ENCODE results near the gene VSTM4. TPM values are rescaled to one million over a fixed set of nuclear protein-coding genes. Genes with fewer than 3 reads are reported as not detected.

Gene VSTM4
- polyA plus RNA-seq, 1 of the 3 experiments (the other 2 are of a cell fraction): 0.39 TPM

GRCh38 chr10:49162063-49162462 is 46.7 kb upstream of the VSTM4 start:
- Histone ChIP-seq H3K4me2 (no peak overlapping the region), H3K27me3 (ENCODE audit: insufficient read depth) (no peaks in the 10 kb centered on the region), H3K9me3 (no peaks in the 10 kb centered on the region), H3K36me3 (replicated peaks in 1 of 2; ENCODE audit: control insufficient read depth in 1 of 2, insufficient read depth in 2 of 2, low read length in 1 of 2) (no peaks in the 10 kb centered on the region), H3K9ac (no peak overlapping the region), H3K27ac (ENCODE audit: low read depth in 2 of 2, low read length in 1 of 2) (no peak overlapping the region), H4K20me1 (ENCODE audit: insufficient read depth) (no peaks in the 10 kb centered on the region), H3K4me3 (ENCODE audit: low read depth in 2 of 2, low read length in 1 of 2) (no peak overlapping the region), H3F3A (replicated peaks; ENCODE audit: insufficient read depth) (no peaks in the 10 kb centered on the region), H2AFZ (ENCODE audit: low read depth) (no peak overlapping the region), H3K9me2 (no peaks in the 10 kb centered on the region), H3K4me1 (ENCODE audit: control insufficient read depth in 1 of 2, insufficient read depth in 2 of 2, low read depth in 1 of 2, low read length in 1 of 2) (peaks cover 0 to 9% of the 10 kb centered on the region in 2 experiments; a peak in 1 of 4 replicates), H3K79me2 (ENCODE audit: insufficient read depth) (no peaks in the 10 kb centered on the region)
- TF ChIP-seq USF2 (IDR thresholded peaks at IDR 0.05; ENCODE audit: borderline replicate concordance, low read depth, low read length) (no peak), REST (IDR thresholded peaks at IDR 0.05; ENCODE audit: low read depth, low read length) (no peak), RFX5 (IDR thresholded peaks at IDR 0.05; ENCODE audit: low read length) (no peak), RXRA (IDR thresholded peaks at IDR 0.05; ENCODE audit: borderline replicate concordance, low read depth) (no peak), TAF1 (IDR thresholded peaks at IDR 0.05; ENCODE audit: borderline replicate concordance, low read depth, low read length) (no peak), USF1 (IDR thresholded peaks at IDR 0.05; ENCODE audit: borderline replicate concordance, low read depth) (no peak), CHD2 (IDR thresholded peaks at IDR 0.05; ENCODE audit: low read length, partially characterized antibody) (no peak), RCOR1 (IDR thresholded peaks at IDR 0.05; ENCODE audit: low read length) (no peak), MAX (IDR thresholded peaks at IDR 0.05; ENCODE audit: low read depth) (no peak), FOSL2 (IDR thresholded peaks at IDR 0.05; ENCODE audit: borderline replicate concordance, low read depth) (no peak), POLR2AphosphoS5 (IDR thresholded peaks at IDR 0.05; ENCODE audit: low read depth, low read length) (no peak), NFIC (IDR thresholded peaks at IDR 0.05; ENCODE audit: borderline replicate concordance) (no peak), MXI1 (IDR thresholded peaks at IDR 0.05; ENCODE audit: low read depth, low read length) (no peak), IRF3 (IDR thresholded peaks at IDR 0.05; ENCODE audit: low read depth, low read length) (no peak), ELF1 (IDR thresholded peaks at IDR 0.05) (no peak)
- ChIA-PET CTCF (interaction anchor here (0.6 to 2.0 kb wide), 21 partner anchors 13 to 788 kb away, joined by 3 to 9 read pairs (median 3); no protein-coding TSS in a partner anchor), POLR2A (no interaction called here)
- DNase-seq: no peak
- 48% methylated on average over 5 of the region's 5 CpGs for WGBS (ENCODE audit: low lambda C conversion rate)
